Activated naive CD4-positive, alpha-beta T cell (primary cell): ENCODE results near the gene GPHA2.

Source experiments
- DNase-seq, 4 experiments: peaks; one replicate each; lab custom pipeline; 2025; lab: John Stamatoyannopoulos, UW

GPHA2 gene

DNA sequence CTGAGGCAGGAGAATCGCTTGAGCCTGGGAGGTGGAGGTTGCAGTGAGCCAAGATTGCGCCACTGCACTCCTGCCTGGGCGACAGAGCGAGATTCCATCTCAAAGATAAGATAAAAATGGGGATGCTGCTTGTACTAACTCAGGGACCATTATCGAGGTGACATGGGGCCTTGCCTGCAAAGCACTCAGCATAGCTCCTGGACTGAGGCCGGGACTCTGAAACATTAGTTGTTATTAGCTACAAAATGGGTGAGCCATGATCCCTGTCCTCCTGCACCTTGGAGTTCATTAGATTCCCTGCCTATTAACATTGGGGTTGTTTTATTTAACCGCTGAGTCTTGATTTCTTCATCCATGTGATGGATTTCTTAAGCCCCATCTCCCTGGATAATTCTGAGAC, 6.1 kb downstream of the GPHA2 start:
- DNase-seq = no peak

DNA sequence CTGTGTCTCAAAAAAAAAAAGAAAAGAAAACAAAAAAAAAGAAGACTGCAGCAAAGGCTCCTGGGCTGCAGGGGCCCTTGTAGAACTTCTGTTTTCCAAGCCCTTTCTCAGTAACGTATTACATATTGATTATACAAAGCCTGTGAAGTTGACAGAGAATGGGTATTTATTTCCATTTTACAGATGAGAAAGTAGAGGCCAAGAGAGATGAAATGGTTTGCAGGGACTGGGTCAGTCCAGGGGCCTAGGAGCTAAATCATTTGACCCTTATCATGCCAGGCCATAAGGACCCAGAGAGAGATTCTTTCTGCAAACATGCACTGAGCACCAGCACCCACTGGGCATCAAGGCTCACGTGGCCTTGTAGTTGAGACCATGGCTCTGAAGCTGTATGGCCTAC, 6.7 kb downstream of the GPHA2 start:
- no peak for DNase-seq

DNA sequence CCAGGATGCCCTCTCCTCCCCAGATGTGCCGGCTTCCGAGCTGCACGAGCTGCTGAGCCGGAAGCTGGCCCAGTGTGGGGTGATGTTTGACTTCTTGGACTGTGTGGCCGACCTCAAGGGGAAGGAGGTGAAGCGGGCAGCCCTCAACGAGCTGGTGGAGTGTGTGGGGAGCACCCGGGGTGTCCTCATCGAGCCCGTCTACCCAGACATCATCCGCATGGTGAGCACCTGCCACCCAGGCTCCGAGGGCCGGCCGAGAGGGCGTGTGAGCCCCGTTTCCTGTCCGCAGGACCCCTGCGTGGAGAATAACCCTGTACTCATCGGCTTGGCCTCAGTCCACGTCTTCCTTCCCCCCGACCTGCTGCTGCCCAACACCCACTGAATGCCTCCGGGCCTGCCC, 9.0 kb downstream of the GPHA2 start:
- DNase-seq = no peak

DNA sequence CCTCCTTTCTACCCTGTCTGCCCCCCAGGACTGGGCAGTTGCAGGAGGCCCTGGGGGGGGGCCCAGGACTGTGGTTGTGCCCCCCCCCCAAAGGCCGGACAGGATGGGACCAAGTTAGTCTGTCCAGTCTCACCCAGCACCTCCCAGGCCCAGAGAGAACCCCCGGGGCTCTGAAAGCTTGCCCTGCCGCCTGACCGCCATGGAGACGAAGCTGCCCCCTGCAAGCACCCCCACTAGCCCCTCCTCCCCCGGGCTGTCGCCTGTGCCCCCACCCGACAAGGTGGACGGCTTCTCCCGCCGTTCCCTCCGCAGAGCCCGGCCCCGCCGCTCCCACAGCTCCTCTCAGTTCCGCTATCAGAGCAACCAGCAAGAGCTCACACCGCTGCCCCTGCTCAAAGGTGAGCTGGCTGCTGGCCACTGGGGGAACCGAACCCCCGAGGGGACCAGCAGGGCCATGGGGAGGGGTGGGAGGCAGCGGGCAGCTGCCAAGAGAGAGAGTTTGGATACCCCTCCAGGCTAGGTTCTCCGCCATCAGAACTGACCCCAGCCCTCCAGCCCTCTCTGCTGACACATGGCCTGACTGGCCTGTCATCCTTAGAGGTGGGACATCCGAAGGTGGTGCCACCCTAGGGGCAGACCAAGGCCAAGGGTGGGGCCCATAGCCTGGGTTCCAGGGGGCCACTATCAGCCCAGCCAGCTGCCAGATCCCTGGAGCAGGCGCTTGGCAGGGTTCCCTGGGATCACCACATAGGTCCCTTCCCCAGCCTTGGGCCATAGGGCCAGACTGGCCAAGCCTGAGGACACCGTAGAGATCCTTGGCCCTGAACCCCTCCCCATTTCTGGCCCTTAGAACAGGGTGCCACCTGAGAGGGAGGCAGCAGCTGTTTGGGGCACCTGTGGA, 9.9 kb downstream of the GPHA2 start:
- DNase-seq = no peak

DNA sequence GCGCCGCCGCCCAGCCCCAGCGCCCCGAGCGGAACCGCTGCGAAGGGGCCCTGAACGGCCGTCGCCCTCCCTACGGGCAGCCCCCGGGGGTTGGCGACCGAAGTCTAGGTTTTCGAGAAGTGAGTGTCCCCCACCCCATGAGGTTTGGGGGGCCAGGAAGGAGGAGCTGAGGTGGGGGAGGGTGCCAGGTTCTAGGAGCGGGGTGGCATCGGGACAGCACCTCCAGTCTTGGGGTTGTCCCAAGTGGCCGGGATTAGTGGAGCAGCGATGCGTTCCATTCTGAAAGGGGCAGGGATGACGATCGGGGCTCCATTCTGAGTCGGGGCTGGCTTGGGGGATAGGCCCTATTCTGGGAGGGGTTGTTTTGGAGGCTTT, 10.8 kb downstream of the GPHA2 start:
- DNase-seq = no peak

DNA sequence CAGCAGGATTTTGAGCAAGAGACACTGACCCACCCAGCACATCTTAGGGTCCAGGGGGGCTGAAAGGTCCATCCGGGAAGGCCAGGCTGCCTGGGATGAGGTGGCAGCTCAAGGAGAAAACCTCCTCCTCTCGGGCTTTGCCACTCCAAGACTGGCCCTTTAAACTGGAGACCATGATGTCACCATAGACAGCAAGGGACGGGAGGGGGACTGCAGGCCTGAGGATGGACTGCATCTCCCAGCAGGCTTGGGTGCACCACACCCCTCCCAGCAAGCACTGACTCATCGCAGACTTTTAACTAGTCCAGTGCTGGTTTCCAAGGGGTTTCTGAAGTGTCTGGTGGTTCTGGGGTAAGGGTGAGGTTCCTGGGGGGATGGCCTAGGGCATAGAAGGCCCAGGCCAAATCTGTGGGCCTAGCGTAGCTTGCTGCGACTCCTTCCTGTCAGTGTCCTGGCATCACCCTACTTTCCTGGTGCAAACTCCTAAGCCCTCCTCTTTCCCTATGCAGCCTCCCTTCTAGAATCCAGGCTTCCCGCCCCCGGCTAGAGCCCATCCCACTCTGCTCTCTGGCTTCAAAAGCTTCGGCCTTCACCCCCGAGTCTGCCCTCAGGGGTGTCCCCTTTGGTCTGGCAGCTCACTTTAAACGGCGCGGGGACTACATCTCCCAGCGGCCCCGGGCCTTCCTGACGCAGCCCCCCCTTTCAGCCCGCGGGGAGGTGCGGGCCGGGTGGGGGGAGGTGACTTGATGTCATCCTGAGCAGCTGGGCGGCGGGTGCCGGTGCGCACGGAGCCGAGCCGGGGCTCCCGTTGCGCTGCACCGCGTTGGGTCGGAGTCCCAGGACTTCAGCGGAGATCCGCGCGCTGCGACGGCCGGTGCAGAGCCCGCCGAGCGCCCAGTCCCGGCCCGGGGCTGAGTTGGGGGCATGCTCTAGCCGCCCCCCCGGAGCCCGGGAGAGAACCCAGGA, 11.5 kb downstream of the GPHA2 start, which contains the start of gene PPP2R5B:
Gene PPP2R5B, plus strand, starts transcription at position 746 of the 966 bp plus-strand sequence. CDS start 1,046 bp downstream, outside the sequence.
- DNase-seq = peak; percentile 50 to 91 (median 64)

DNA sequence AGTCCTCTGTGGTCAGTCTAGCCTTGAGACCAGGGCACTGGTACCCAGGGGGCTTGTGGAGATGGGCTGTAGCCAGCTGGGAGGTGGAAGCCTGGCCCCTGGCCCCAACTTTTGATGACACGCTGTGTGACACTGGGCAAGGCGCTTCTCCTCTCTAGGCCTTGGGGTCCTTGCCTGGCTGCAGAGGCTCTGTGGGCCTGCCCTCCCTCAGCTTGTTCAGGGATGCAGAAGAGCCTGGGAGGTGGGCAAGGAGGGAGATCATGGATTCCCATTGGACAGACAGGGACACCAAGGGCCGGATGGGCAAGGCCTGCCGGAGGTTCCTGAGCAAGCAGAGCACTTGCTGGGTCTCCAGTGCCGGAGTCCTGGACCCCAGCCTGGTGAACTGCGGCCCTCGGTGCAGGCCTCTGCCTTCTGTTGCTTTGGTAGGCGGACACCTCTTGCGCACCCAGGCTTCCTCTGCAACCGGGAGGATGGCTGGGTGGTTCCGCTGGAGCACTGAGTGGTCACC, 12.5 kb downstream of the GPHA2 start:
- no peak for DNase-seq

DNA sequence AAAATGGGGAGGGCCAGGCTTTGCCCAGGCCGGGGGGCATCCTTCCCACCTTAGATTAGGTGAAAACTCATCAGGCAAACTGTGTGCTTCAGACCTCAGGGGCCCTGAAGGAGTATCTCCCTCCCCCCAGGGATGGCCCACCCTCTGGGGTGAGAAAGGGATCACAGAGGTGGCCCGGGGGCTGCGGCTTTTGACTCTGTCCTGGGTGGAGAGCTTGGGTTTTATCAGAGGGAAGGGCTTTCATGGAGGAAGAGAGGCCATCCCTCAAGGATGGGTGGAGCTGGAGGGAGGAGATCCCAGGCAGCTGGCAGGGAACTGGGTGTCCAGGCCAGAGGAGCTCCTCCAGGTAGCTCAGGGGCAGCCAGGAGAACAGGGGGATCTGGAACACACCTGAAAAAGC, 14.3 kb downstream of the GPHA2 start:
- no peak for DNase-seq

DNA sequence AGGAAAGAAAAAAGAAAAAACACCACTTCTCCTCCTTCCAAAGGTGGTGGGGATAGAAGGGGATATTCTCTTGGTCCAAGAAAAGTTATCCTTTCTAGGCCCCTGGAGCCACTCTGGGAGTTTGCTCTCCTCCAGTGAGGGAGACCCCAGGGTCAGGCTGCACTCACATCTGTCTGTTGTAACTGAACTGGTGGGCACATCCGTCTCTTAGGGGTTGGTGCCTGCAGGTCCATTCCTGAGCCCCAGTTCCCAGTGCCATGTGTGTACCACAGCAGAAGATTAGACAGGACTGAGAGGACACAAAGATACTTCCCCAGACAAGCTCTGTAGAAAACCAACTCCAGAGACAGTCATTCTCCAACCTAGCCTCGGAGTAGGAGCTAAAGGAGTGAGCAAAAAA, 15.6 kb downstream of the GPHA2 start:
- DNase-seq = no peak

DNA sequence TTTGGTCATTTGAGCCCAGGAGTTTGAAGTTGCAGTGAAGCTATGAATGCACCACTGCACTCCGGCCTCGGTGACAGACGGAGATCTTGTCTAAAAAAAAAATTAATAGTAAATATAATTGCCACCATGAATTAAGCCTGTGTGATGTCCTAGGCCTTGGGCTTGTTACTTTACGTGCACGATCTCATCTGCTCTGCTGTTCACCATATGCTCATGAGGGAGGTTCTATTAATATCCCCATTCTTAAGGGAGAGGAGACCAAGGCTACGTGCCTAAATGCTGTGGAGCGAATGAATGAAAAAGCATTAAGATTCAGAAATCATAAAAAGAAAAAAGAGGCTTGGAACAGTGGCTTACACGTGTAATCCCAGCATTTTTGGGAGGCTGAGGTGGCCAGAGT, 16.1 kb downstream of the GPHA2 start:
- no peak for DNase-seq

DNA sequence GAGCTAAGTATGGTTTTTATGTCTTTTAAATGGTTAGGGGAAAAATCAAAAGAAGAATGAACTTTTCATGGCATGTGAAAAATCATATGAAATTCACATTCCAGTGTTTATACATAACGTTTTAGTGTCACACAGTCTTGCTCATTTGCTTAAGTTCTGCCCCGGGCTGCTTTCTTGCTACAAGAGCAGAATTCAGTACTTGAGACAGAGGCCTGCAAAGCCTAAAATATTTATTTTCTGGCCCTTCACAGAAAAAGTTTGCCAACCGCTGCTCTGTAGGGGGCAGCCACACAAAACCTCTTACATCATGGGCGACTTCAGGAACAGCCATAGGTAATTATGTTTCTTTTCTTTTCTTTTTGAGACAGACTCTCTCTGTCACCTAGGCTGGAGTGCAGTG, 17.7 kb downstream of the GPHA2 start:
- no peak for DNase-seq

DNA sequence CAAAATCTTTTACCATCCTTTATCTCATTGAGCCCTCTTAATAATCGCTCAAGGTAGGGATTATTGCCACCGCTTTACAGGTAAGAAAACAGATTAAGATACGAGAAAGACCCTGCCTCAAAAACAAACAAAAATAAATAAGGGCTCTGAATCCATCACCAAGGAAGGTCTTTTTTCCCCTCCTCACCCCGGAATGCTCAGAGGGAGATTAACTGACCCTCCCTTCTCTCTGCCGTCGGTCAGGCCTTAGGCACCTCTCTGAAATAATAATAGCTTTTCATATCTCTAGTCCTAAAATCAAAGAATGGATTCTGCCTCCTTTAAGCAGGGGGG, 18.1 kb downstream of the GPHA2 start:
- DNase-seq = no peak

DNA sequence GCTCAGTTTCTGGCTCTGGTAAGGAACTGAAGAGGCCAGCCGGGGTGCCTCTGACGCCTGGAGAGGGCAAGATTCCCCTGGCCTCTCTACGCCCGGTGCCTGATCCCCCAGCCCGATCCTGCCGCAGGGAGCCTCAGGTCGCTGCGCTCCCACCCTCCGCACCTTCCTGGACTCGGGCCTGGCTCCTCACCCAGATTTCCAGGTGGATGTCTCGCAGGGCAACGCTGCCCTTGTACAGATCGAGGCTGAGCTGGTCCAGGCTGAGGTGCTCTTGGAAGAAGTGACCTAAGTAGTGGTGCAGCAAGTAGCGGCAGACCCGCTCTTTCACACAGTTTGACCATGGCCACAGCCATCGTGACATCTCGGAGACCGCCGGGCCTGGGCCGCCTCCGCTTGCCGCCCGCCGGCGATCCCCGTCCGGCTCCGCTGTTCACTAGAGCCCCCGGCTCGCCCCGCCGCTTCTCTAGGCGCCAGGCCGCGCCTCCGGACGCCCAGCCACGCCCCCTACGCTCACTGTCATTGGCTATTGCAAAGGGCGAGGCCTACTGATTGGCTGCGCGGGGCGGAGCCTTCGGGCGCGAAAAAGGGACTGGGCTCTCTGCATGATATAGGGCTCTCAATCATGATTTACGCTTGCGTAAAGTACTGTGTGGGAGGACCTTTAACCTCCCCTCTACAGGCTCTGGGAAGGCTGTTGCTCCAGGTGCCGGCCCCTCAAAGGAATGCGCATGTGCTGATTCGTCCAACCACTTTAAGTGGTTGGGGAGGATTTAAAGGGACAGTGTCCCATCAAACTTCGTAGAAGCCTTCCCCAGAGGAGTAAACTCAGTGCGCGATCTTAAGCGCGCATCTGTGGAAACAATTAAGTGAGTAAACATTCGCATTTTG, 18.7 kb downstream of the GPHA2 start, which contains the start of gene ATG2A:
Gene ATG2A, minus strand, starts transcription at position 435 of the 888 bp plus-strand sequence. Its CDS starts 74 bp downstream, at position 361.
- DNase-seq = peak; percentile 93 to 99 (median 96)

DNA sequence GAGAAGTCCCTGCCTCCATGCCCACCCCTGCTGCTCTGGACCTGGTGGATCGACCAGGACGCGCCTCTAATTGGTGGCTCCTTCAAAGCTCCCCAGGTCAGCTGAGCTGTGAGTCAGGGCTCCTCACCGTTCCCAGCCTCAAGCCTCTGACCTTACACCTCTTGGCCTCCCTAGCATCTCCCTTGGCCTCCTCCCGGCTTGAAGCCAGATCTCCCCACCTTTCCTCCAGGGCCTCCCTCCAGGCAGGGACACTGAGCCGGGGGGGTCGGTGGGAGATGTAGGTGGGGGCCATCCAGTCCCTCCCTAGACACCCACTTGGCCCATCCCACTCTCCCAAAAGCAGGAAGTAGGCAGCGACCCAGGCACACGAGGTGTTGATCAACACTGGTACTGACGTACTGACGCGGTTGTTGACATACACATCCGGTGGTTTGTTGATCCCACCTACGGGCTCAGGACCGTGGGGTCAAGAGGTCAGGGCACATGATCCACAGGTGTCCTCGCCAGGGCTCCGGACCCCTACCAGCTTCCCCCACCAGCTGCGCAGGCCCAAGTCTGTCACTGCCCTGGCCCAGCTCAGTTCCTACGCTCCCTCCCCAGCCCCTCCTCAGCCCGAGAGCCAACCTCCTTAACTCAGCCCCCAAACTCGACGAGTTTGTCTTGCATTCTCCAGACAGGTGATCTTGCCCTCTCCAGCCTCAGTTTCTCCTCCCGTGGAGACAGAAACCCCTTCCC, 19.5 kb downstream of the GPHA2 start:
- DNase-seq = peak in 1 of 4 experiments; percentile 30

DNA sequence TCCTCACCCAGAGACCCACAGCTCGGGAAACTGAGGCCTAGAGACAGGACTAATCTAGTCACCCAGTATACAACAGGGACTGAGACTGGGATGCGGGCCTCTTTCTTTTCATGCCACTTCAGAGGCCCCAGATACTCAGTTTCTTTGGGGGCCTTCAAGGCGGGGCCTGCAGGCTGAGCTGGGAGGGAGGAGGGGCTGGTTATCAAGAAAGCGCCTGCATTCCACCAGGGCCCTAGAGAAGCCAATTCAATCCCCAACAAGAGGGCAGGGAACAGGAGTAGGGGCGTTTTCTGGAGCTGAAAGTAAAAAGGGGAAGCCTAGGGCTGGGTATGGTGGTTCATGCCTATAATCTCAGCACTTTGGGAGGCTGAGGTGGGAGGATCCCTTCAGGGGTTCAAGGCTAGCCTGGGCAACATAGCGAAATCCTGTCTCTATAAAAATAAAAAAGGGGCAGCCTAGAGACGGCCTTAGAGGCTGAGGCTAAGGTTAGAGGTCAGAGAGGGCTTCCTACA, 20.3 kb downstream of the GPHA2 start:
- no peak for DNase-seq

DNA sequence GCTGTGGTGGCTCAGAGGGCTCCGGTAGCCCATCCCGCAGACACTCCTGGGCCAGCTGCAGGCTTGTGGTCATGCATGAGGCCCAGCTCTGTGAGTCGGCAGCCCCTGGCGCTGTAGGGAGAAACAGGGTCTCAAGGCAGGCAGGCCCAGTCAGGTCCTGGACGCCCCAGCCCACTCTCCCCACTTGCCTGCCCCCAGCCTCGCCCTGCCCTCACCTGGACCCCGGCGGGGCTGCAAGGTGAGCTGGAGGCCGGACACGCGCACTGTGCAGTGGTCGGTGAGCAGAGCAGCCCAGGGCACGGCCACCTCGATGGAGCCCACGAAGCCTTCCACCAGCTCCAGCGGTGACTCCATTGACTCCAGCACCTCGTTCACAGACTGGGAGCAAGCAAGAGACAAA, 21.6 kb downstream of the GPHA2 start:
- DNase-seq = no peak

DNA sequence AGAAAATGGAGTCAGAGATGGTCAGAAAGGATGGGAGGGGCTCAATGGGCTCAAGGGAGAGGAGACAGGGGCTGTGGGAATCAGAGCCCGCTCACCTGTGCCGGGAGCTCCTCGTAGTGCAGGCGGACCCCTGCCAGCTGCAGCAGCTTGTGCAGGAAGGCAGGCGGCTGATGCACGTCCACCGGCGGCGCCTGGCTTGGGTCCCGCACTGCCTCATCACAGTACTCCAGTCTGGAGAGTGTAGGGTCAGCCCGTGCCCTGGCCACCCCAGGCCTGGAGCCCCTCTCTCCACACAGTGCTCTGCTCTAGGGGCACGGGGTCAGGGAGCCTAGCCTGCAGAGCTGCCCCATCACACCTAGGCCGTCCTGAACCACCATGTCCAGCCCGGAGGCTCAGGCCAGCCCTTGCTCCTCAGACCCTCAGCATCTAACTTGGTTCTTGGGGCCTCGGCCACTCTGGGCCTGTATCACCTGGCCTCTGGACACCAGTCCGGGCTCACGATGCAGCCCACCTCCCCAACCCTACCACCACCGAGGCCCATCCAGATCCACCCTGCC, 22.4 kb downstream of the GPHA2 start:
- no peak for DNase-seq

DNA sequence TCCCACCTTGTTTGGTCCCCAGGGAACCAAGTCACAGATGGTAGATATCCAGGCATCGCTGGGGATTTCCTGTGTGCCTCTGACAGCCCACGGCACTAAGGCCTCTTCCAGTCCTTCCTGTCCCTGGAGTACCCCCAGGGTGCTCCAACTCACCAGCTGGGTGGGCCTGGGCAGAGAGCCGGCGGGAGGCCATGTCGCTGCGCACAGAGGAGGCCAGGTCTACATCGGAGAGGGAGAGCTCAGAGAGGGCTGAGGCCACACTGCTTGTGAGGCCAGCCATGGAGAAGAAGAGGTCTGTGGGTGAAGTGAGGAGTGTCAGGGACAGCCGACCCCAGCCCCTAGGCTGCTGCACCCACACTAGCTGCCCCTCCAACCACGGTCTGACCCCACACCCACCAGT, 24.0 kb downstream of the GPHA2 start:
- no peak for DNase-seq

DNA sequence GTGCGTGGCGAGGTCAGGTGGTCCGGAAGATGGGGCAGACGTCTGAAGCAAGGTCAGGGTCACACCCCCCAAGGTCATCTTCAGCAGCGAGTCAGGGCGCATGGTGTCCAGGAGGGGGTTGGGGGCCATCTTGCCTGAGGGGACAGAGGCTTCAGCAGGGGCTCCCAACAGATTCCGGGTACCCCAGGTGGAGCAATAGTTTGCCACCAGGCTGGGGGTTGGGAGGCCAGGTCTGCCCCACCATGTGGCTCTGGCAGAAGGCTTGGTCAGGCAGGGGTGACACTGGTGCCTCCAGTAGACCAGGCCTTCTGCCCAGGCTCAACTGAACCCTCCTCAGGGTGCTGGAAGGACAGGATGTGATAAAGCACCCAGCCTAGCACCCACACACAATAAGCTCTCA, 24.6 kb downstream of the GPHA2 start:
- DNase-seq = no peak

DNA sequence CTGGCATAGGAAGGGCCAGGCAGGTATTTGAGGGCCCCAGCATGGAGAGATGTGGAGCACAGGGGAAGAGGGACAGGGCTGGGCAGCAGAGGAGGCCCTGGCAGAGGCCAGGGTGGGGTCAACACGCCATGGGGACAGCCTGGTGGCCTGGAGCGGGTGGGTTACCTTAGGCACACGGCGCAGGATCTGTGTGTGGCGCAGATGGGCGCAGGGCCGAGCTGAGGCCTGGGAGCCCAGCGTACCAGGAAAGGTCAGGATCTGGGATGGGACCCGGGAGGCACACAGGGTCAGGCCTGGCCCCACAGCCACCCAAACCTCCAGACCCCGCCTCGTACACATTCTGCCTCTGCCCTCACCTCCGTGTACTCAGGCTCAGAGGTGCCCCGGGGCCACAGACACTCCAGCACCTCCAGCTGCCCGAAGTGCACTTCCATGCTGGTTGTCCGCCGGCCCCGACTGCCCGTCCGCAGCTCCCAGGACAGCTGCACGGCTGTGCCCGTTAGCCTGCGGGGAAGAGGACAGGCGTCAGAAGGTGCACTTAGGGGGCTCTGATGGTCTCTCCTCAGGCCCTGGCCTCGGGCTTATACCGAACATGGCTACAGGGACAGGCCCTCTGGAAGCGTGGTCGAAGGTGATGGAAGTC, 25.1 kb downstream of the GPHA2 start:
- no peak for DNase-seq
